ENCODE data around the gene POU6F2.

POU6F2 gene

DNA sequence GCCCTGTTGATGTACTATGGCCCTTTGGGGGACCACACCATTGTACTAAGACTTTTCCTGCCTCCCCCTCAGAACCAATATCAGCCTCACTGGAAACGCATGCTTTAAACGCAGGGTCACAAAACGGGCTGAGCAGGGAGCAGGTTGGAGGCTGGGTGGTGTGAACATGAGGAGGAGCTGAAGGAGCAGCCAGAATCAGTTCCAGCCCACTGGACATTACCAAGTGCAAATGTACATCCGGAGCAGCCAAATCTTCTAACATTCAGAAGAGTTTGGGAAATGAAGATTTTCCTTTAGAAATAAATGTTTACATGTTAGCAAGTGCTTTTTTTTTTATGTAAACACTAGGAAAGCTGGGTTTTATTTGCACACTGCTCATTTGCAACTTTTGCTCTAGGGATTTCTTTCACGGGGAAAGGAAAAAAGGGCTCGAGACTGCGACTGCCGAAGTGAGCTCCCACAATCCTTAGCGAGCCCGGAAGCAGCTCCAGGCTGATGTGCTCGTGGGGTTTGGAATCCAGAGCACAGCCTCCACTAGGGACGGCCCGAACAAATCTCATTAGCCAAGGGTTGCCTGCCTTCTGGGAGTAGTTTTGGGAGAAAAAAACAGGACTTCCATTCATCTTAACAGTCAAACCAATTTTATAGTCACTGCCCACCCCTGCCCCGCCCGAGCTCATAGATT is 480.5 kb downstream of the POU6F2 start:
- H3K27ac ChIP-seq: peak overlapping the region; percentile 5; the same call in 1 of the 2 replicates
- TF ChIP-seq, protein P1, sequence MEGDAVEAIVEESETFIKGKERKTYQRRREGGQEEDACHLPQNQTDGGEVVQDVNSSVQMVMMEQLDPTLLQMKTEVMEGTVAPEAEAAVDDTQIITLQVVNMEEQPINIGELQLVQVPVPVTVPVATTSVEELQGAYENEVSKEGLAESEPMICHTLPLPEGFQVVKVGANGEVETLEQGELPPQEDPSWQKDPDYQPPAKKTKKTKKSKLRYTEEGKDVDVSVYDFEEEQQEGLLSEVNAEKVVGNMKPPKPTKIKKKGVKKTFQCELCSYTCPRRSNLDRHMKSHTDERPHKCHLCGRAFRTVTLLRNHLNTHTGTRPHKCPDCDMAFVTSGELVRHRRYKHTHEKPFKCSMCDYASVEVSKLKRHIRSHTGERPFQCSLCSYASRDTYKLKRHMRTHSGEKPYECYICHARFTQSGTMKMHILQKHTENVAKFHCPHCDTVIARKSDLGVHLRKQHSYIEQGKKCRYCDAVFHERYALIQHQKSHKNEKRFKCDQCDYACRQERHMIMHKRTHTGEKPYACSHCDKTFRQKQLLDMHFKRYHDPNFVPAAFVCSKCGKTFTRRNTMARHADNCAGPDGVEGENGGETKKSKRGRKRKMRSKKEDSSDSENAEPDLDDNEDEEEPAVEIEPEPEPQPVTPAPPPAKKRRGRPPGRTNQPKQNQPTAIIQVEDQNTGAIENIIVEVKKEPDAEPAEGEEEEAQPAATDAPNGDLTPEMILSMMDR (conservative IDR thresholded peaks at IDR 0.05): no peak

- TF ChIP-seq, protein P1 (conservative IDR thresholded peaks at IDR 0.05): no peak
- H3K27ac ChIP-seq: no peak overlapping the region
These were observed 481.9 kb downstream of the POU6F2 start for GRCh38 chr7:39459636-39460035.

DNA sequence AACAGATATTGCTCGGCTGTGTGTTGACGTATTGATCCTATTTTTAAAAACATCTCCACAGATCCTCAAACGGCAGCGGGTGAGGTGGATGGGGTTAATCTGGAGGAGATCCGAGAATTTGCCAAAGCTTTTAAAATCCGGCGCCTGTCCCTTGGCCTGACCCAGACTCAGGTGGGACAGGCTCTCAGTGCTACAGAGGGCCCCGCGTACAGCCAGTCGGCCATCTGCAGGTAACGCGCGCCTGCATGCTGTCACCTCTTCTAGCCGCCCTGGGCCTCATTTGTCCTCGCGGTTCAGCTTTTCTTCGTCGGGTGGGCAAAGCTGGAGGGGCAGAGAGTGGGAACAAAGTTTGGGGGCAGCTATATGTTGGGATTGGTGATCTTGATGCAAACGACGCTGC is 482.8 kb downstream of the POU6F2 start:
- TF ChIP-seq, protein P1 (conservative IDR thresholded peaks at IDR 0.05): no peak
- H3K27ac ChIP-seq: no peak overlapping the region

GRCh38 chr7:39461263-39461820 is 483.6 kb downstream of the POU6F2 start:
- no peak overlapping the region for H3K27ac ChIP-seq
- TF ChIP-seq, protein P1 (conservative IDR thresholded peaks at IDR 0.05): no peak

DNA sequence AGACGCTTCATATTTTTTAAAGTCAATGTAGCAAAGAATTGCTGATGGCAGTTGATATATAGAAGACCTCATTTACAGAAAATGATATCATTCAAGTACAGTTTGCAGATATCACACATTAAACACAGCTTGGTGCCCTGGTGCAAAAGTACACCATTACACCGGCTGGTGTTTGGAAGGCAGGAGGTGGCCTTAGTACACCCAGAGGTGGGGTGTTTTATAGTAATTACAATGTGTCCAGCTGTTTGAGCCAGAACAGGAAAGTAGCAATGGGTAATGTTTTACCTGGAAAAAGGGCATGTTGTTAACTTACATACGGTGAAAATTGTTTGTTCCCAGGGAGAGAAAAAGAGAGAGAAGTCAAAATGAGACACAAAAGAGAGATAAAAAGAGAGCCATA is 485.5 kb downstream of the POU6F2 start:
- TF ChIP-seq, protein P1 (conservative IDR thresholded peaks at IDR 0.05): no peak
- no peak overlapping the region for H3K27ac ChIP-seq

GRCh38 chr7:39464350-39465054 is 486.8 kb downstream of the POU6F2 start:
- TF ChIP-seq, protein P1 (conservative IDR thresholded peaks at IDR 0.05): no peak
- no peak overlapping the region for H3K27ac ChIP-seq

DNA sequence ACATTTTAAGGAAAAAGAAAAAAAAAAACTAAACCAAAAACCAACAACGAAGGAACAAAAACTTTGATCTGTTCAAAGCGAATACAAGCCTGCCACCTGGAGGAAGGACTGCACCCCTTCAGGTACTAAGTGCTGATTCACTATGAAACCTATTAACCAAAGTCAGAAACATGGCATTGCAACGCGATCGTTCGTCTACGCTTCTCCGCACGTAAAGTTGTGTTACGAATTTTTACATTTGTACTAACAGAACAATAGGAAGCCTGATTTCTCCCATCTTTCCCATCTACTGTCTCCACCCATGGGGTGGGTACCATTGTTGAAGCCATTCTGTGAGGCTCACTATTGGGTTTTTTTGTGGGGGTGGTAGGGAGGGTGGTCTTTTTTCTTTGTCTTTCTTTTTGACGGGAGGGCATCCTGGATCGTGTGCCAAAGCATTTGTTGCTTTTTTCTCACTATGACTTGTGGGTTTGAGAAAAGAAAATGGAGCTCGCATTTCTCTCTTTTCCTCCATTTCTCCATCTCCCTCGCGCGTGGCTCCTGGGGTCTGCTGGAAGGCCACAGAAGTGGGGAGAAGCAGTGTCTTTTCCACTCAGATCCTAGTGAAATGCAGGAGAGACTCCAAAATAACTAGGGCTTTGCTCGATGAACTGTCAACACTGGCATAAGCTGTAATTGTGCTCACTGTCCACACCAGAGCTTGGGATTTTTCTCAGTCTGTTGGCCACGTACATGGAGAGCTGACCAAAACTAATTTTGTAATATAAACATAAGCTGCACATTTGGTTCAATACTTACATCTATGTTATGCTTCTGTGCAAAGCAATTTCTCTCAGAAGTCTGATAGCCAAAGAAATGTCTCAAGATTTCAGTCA is 487.6 kb downstream of the POU6F2 start:
- no peak overlapping the region for H3K27ac ChIP-seq
- TF ChIP-seq, protein P1 (conservative IDR thresholded peaks at IDR 0.05): peak; percentile 95

All from VCaP (cell line).